Heart left ventricle (tissue), 16 donors: ENCODE data around the gene ABCA13. TPM values are rescaled to one million over a fixed set of nuclear protein-coding genes. Genes with fewer than 3 reads are reported as not detected.

Experiments
- ATAC-seq, 4 donors: fragments of 200-7000 bp; cut with Tn5 transposase; one replicate each; pipeline ENCODE4 v1.9.1; 2020 to 2022; ENCODE audit warnings: moderate library complexity in 4 of 4, mild to moderate bottlenecking in 3 of 4, moderate number of reproducible peaks in 1 of 4
- DNase-seq, 5 donors: peaks; one replicate each; pipeline ENCODE4 v3.0.0-alpha.2; 2020
- H3K27ac ChIP-seq, 12 donors: fragments of 200-600 bp; sonication (generic) in 4 of 12; one replicate each; pipeline versions ENCODE4 v1.5.0 to v1.8.0; 2016 to 2022; ENCODE audit warnings: mild to moderate bottlenecking in 2 of 12
- H3K27me3 ChIP-seq, 9 donors: fragments of 200-600 bp; sonication (generic) in 2 of 9; one replicate each; pipeline versions ENCODE4 v1.5.1 to v1.8.0; 2016 to 2022; ENCODE audit warnings: mild to moderate bottlenecking in 3 of 9
- H3K36me3 ChIP-seq, 9 donors: fragments of 200-600 bp; sonication (generic) in 2 of 9; one replicate each; pipeline versions ENCODE4 v1.5.0 to v1.8.0; 2018 to 2022; ENCODE audit warnings: mild to moderate bottlenecking in 2 of 9
- H3K4me1 ChIP-seq, 12 donors: fragments of 200-600 bp; sonication (generic) in 4 of 12; one replicate each; pipeline versions ENCODE4 v1.5.0 to v1.8.0; 2016 to 2022; ENCODE audit warnings: mild to moderate bottlenecking in 3 of 12
- H3K4me3 ChIP-seq, 12 donors: fragments of 200-600 bp; sonication (generic) in 4 of 12; one replicate each; pipeline versions ENCODE4 v1.5.0 to v1.8.0; 2017 to 2022; ENCODE audit warnings: mild to moderate bottlenecking in 9 of 12, moderate library complexity in 4 of 12
- H3K9me3 ChIP-seq, 12 donors: fragments of 200-600 bp; sonication (generic) in 4 of 12; one replicate each; pipeline versions ENCODE4 v1.5.0 to v1.8.0; 2016 to 2022; ENCODE audit warnings: mild to moderate bottlenecking in 1 of 12
- CTCF ChIP-seq, 12 donors: fragments of 200-600 bp; sonication (generic) in 4 of 12; IDR thresholded peaks; one replicate each; pipeline versions ENCODE4 v1.5.0 to v1.8.0; 2018 to 2022; ENCODE audit warnings: antibody characterized with exemption in 12 of 12, mild to moderate bottlenecking in 5 of 12
- POLR2A ChIP-seq, 2 donors: fragments of 450-650 bp; IDR thresholded peaks; one replicate each; pipeline ENCODE4 v1.6.1; 2017; ENCODE audit warnings: antibody characterized with exemption in 2 of 2, mild to moderate bottlenecking in 2 of 2, moderate library complexity in 2 of 2
- WGBS, 4 donors: extraction: QIAGEN DNeasy Blood & Tissue Kit in 2 of 4; methylation state at CpG; one replicate each; pipeline versions ENCODE4 v1.1.5 to v1.1.7; 2013 to 2018; 5-methylcytosine and 5-hydroxymethylcytosine counted together
- intact Hi-C, 10 donors: fragments of 100-400 bp; cut with DNase I; formaldehyde crosslinking; loops; one replicate each; pipeline versions ENCODE4 v1.11.1 to v1.14.2; 2022
- polyA plus RNA-seq, 2 donors: library from polyadenylated mRNA; stranded (reverse); fragments of 200-250 nt; gene quantifications; one replicate each; pipeline ENCODE4 v1.2.3, GENCODE V29; 2013
- total RNA-seq, 9 donors: library from RNA; depleted of rRNA in 2 of 9; stranded (reverse); fragments of >200 nt in 2 of 9; fragmentation: NEBNext Ultra II Directional in 3 of 9; extraction: Animal tissue kit (Norgen Biotek cat#: 25700) in 3 of 9; gene quantifications; one replicate each; pipeline versions ENCODE4 v1.1.0 to v1.2.4, GENCODE V29; 2016 to 2023
- donor health status: ischemic (EF 13 %, LVEDD 7.1; RV severe dilation, severe dysfunction).
- donor health status: healthy with polysubstance abuse.
- donor health status: DM: no; HTN: yes; CAD: no.
- donor health status: DM: no; HTN: no; CAD: no.
- donor health status: ischemic (EF 25% LVEDD 6.9; RV normal size, moderate dysfunction).
- donor health status: ischemic (EF 25% LVEDD 5.7; RV mildly dilated, moderate dysfunction).
- donor health status: healthy.
- donor health status: DM: yes; HTN: yes; CAD: no.
- donor health status: ischemic (EF 35%, LVEDD 5.7; RV mildly dilated, moderate dysfunction).
- donor health status: nonischemic (EF 11% LVEDD 7.7; RV severe dilation, severe dysfunction).
- donor health status: DM: yes; HTN: yes; CAD: no.
- donor health status: PGD.
- donor health status: ischemic (EF 29% LVEDD 5.4; RV normal size, mild dysfunction).
- donor health status: nonischemic (EF 23%, LVEDD 6.1; RV moderate dilation, normal function).

The ABCA13 gene
- total and polyA plus RNA-seq, 11 donors, result 0.01 to 0.29 (median 0.07) TPM; not detected in 3

- no peak overlapping the region for H3K27ac ChIP-seq
- TF ChIP-seq CTCF (IDR thresholded peaks at IDR 0.05) (no peak), POLR2A (IDR thresholded peaks at IDR 0.05) (no peak)
- ATAC-seq, result no peak
- no peaks in the 10 kb centered on the region for H3K4me1 ChIP-seq
- WGBS, 4 donors, result 82 to 88% (median 84%) methylated on average over 1 of the region's 1 CpG
- DNase-seq, result no peak
- intact Hi-C loops, result no loop called here
- H3K36me3 ChIP-seq, result no peaks in the 10 kb centered on the region
- no peak overlapping the region for H3K4me3 ChIP-seq
- peaks cover 0 to 10% (median 2%) of the 10 kb centered on the region in 12 donors for H3K9me3 ChIP-seq
- no peaks in the 10 kb centered on the region for H3K27me3 ChIP-seq
Observed at GRCh38 chr7:48207155-48207675, 36.0 kb downstream of the ABCA13 start.

- WGBS, 4 donors, result 66 to 80% (median 76%) methylated on average over 1 of the region's 1 CpG
- DNase-seq, result no peak
- Histone ChIP-seq H3K4me3 (no peak overlapping the region), H3K9me3 (peaks cover 0 to 10% (median 2%) of the 10 kb centered on the region in 12 donors), H3K27me3 (no peaks in the 10 kb centered on the region), H3K36me3 (no peaks in the 10 kb centered on the region), H3K27ac (no peak overlapping the region), H3K4me1 (no peaks in the 10 kb centered on the region)
- ATAC-seq, result no peak
- intact Hi-C loops, result no loop called here
- TF ChIP-seq POLR2A (IDR thresholded peaks at IDR 0.05) (no peak), CTCF (IDR thresholded peaks at IDR 0.05) (no peak)
Observed at GRCh38 chr7:48209004-48209600, 37.8 kb downstream of the ABCA13 start.

GRCh38 chr7:48213226-48213625, 42.0 kb downstream of the ABCA13 start:
- peaks cover 0 to 20% (median 2%) of the 10 kb centered on the region in 12 donors for H3K9me3 ChIP-seq
- intact Hi-C loops, result no loop called here
- WGBS, 4 donors, result 90 to 99% (median 91%) methylated on average over 1 of the region's 1 CpG
- H3K4me1 ChIP-seq, result no peaks in the 10 kb centered on the region
- H3K36me3 ChIP-seq, result no peaks in the 10 kb centered on the region
- no peak overlapping the region for H3K27ac ChIP-seq
- H3K27me3 ChIP-seq, result no peaks in the 10 kb centered on the region
- no peak overlapping the region for H3K4me3 ChIP-seq
- DNase-seq (no peak), ATAC-seq (no peak)
- TF ChIP-seq POLR2A (IDR thresholded peaks at IDR 0.05) (no peak), CTCF (IDR thresholded peaks at IDR 0.05) (no peak)

- intact Hi-C loops, result no loop called here
- H3K4me3 ChIP-seq, result no peak overlapping the region
- no peak for TF ChIP-seq CTCF (IDR thresholded peaks at IDR 0.05)
- H3K27me3 ChIP-seq, result no peaks in the 10 kb centered on the region
- H3K36me3 ChIP-seq, result no peaks in the 10 kb centered on the region
- peaks cover 0 to 10% (median 0%) of the 10 kb centered on the region in 12 donors for H3K9me3 ChIP-seq
- H3K4me1 ChIP-seq, result no peaks in the 10 kb centered on the region
- 85 to 95% (median 91%) methylated on average over 1 of the region's 1 CpG for WGBS, 4 donors
- no peak for ATAC-seq
- H3K27ac ChIP-seq, result no peak overlapping the region
- no peak for DNase-seq
Observed at GRCh38 chr7:48217266-48217665, 46.0 kb downstream of the ABCA13 start.
